Measurements from ENCODE around the gene SMYD2.

The SMYD2 gene, protein sequence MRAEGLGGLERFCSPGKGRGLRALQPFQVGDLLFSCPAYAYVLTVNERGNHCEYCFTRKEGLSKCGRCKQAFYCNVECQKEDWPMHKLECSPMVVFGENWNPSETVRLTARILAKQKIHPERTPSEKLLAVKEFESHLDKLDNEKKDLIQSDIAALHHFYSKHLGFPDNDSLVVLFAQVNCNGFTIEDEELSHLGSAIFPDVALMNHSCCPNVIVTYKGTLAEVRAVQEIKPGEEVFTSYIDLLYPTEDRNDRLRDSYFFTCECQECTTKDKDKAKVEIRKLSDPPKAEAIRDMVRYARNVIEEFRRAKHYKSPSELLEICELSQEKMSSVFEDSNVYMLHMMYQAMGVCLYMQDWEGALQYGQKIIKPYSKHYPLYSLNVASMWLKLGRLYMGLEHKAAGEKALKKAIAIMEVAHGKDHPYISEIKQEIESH

DNA sequence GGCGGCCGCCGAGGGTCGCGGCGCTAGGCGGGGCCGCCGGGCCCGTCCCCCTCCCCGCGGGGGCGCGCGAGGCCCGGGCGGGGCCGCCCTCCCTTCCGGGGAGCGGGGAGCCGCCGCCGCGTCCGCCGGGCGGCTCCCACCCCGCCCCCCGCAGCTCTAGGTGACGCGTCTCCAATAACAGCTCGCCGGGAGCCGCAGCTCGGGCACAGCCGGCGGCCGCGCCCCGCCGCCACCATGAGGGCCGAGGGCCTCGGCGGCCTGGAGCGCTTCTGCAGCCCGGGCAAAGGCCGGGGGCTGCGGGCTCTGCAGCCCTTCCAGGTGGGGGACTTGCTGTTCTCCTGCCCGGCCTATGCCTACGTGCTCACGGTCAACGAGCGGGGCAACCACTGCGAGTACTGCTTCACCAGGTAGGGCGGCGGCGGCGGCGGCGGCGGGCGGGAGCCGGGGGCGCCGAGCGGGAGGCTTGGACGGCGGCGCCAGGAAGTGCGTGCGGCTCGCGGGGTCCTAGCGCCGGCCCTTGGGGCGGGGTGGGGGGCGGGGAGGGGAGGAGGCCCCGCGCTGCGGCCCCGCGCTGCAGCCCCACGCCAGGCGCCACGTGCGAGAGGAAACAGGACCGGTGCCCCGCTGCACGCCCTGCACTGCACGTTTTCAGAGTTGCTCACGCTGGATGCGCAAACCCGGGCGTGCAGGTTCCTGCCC is at the start of gene SMYD2:
Gene SMYD2 (plus strand): TSS at position 139 of the 699 bp plus-strand sequence. CDS start 96 bp downstream, at position 235.
- peak; percentile 75 for DNase-seq (ENCODE audit: low spot score)

DNA sequence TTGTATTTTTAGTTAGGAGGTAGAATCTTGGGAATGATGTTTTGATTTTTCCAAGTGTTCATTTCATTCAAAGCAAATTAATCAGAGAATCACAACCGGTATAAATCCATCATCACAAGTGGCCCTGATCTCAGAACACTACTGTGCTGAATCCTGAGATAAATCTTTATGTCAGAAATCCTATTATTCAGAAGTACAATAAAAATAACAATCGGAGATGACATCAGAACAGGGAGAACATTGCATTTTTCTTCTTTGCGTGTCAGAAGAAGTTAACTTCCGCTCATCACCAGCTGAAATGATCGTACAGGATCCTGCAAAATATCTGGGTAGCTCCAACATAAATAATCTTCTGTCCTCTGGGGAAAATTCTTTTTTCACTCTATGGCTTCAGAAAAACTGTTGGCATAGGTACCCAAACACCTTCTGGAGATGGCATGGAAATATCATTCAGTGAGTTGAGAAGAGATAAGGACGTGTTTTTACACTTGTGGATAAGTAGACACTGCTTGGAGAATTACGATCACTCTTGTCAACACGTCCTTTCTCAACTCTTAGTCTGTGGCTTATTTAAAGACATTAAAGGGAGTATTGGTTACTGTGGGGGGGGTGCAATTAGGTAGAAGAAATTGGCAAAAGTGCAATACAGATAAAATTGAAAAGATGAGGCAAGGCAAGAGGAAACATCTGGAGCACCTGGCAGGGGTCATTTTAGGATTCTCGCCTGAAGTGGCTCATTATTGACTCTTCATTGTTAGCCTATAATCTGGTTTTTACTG is 46.9 kb upstream of the SMYD2 start:
- no peak for DNase-seq (ENCODE audit: low spot score)

DNA sequence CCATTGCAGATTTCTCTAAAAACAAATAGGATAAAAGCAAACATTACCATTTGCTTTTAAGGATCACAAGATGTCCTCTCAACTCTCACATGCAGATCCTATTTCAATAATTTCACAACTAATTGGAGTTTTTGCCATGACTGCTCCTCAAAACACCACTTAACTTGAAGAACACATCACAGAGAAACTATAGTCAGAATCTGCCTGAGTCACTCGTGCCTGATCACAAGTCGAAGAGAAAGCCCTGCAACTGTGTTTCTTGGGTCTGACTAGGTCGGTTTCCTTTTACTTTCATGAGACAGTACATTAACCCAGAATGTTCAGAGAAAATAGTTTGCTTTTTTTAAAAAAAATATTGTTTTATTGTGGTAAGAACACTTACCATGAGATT is 46.3 kb upstream of the SMYD2 start:
- no peak for DNase-seq (ENCODE audit: low spot score)

DNA sequence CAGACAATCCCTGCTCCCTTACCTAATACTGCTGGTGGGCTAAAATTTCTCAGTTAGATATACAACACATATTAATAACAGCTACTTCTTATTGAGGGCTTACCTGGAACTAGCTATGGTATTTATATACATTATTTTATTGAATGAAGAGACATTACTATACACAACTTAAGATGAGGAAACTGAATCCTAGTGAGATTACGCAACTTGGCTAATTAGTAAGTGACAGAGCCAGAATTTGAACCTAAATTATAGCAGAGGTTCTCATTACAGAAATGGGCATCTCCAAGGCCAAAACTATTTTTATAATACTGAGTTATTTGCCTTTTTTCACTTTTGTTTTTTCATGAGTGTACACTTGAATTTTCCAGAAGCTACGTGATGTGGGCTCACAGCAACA is 44.5 kb upstream of the SMYD2 start:
- DNase-seq (ENCODE audit: low spot score) = no peak

DNA sequence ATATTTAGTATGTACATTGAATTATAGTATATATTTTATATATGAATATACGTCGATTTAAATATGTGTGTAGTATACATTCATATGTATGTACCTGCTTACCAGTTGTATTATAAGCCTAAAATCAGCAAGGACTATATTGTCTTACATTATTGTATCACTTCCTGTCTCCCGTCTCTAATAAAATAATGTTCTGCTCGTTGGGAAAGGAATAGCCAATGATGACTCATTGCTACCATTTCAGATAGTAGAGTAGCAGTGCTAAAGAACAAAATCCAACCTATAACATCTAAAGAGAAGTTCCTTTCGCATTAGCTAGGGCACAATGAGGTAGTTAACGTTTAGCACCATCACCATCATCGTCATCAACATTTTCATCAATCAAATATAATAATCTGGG is 39.9 kb upstream of the SMYD2 start:
- no peak for DNase-seq (ENCODE audit: low spot score)

DNA sequence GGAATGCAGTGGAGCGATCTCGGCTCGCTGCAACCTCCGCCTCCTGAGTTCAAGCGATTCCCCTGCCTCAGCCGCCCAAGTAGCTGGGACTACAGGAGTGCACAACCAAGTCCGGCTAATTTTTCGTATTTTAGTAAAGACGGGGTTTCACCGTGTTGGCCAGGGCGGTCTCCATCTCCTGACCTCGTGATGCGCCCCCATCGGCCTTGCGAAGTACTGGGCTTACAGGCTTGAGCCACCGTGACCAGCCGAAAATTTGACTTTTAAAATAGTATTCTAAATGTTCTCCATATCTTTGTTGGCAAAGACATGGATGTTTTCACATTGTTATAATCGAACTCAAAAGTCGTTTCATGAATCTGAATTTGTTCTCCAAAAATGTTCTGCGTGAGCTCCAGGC is 36.7 kb upstream of the SMYD2 start:
- no peak for DNase-seq (ENCODE audit: low spot score)

DNA sequence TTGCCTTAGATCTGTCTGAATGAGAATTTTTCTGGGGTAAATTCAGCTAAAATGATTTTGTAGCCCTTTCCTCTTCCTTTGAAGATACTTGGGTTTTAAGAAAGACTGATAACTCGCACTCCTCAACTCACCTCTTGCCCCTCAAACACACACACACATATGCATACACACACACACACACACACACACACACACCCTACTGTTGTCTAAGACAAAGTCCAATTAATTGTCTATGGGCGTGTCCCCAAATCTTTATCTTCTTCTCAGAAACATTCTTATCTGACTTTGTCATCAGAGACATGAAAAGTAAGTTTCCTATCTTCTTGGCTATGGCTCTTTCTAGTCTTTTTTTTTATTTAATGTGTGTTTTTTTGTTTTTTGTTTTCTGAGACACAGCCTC is 36.1 kb upstream of the SMYD2 start:
- DNase-seq (ENCODE audit: low spot score) = no peak

DNA sequence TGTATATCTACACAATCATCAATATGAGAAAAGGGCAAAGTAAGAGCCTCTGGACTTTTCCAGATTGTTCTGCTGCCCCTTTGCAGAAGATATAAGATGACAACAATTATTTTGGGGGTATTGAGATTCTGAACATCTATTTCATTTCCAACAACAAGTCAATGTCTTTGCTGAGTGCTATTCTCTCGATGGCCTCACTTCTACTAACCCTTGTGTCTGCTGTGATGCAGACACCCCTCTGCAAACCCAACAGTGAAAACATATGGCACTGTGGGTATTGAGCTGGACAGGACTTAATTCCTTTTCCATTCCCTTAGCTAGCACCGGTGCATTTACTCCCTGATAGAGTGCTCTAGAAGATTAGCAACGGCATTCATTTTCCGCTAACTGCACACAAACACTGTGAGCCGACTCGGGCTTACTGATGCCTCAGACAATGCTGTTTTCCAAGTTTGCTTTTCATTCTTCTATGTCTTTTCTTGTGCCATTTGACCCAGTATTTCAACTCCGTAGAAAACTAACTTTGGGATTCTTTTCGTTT is 33.4 kb upstream of the SMYD2 start:
- no peak for DNase-seq (ENCODE audit: low spot score)

DNA sequence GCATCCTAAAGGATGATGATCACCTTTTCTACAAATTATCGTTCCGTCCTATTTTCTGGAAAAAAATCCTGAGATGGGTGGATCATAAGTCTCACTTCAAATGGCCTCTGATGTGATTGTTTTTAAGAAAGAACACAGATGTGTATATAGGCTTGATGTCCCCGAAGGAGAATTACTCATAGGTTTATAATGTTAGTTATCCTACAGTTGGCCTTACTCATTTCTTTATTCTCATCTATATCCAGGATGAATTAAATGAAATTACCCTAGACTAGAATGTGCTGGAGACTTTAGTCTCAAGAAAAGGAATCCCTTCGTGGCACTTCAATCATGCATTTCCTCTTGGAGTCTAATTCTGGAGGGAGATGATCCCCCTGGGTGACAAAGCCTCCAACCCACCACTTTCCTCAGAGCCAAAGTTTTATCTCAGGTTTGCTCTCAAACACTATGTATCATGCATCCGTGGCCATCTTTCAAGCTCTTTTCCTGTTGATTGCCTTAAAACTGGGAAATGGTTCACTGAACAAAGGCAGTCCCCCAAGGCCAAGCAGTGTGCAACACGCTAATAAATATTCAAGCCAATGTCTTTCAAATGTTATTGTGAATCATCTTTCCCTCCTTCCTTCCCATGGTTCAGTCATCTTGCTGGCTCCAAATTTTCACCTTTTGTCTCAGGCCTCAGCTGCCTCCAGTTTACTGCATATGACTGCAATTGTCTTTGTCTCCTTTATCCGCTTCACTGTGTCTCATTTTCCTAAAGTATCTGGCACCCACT is 32.5 kb upstream of the SMYD2 start:
- DNase-seq (ENCODE audit: low spot score) = no peak

DNA sequence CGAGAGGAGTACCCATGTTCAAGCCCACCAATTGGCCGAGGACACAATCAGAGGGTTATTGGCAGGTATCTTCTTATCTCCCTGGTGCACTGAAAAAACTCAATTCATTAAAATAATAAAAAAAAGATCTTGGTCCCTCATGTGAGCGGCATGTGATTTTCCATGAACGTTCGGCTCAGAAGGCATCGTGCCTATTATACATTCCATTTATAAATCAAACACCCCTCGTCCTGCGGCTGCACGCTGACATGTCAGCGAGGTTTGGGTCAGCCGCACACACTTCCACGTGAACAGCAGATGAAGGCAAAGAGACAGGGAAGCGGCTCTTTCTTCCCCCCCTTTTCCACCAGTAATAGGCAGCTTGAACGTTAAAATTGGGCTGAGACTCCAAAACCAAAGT is 31.3 kb upstream of the SMYD2 start:
- no peak for DNase-seq (ENCODE audit: low spot score)

DNA sequence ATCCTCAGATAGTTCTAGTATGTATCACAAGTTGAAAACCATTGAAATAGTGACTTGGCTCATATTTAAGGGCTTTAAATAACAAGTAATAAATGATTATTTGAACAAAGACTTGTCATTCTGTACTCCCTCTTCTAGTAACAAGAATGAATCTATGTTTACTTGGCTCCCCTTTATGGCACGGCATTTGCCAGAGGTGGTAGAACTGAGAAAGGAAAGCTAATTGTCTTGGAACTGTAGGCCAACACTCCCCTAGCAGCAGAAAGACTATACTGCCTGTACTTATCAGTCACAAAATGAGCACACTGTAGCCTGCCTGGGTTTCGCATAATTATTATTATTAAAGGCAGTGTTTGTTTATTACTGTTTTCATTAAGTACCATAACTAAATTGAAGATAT is 29.6 kb upstream of the SMYD2 start:
- DNase-seq (ENCODE audit: low spot score) = no peak

DNA sequence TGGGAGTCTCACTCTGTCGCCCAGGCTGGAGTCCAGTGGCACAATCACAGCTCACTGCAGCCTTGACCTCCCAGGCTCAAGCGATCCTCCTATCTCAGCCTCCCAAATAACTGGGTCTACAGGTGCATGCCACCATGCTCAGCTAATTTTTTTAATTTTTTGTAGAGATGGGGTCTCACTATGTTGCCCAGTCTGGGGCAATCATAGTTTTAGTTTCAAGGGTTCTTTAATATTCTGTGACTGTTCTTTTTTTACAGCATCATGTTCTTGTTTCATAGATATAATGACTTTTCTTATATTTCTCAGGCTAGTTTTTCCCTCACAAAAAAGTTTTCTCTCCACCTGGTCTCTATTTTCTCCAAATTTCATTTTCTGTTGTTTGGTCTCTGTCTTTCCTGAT is 25.4 kb upstream of the SMYD2 start:
- DNase-seq (ENCODE audit: low spot score) = no peak

DNA sequence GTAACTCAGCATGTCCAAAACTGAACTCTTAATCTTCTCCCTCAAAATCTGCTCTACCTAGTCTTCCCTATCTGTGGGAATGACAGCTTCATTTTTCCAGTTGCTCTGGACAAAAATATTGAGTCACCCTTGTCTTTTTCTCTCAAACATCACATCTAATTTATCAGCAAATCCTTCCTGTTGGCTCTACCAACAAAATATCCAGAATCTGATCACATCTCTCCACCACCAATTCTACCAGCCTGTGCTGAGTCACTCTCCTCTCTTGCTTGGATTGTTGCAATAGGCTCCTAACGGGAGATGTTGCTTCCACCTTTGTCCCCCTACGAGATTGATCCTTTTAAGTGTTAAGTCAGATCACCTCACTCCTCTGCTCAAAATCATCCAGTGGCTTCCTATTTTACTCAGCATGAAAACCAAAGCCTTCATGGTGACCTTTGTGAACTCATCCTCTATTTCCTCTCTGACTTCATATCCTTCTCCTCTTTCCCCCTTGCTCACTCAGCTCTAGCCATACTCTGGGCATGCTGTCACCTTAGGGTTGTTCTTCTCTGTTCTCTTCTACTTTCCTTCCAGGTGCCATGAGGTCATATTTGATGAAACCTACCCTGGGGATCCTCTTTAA is 21.5 kb upstream of the SMYD2 start:
- no peak for DNase-seq (ENCODE audit: low spot score)

DNA sequence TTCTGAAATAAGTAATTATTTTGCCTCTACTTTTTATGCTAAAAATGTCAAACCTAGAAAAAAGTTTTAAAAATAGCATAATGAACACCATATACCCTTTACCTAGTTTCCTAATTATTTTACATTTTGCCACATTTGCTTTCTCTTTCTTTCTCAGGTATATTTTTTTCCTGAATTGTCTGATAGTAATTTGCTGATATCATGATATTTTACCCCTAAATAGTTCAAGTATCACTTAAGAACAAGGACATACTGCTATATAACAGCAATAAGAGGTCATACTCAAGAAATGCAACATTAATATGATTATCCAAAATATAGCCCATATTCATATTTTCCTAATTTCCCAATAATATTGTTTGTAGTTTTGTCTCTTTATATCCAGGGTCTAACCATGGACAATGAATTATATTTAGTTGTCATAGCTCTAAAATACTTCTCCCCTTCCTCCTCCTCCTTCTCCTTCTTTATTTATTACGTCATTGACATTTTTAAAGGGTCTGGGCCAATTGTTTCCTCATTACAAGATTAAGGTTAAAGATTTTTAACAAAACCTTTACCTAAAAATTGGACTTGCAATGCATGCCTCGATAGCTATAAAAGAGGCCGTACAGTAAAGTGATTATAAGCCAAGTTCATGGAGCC is 20.3 kb upstream of the SMYD2 start:
- no peak for DNase-seq (ENCODE audit: low spot score)

DNA sequence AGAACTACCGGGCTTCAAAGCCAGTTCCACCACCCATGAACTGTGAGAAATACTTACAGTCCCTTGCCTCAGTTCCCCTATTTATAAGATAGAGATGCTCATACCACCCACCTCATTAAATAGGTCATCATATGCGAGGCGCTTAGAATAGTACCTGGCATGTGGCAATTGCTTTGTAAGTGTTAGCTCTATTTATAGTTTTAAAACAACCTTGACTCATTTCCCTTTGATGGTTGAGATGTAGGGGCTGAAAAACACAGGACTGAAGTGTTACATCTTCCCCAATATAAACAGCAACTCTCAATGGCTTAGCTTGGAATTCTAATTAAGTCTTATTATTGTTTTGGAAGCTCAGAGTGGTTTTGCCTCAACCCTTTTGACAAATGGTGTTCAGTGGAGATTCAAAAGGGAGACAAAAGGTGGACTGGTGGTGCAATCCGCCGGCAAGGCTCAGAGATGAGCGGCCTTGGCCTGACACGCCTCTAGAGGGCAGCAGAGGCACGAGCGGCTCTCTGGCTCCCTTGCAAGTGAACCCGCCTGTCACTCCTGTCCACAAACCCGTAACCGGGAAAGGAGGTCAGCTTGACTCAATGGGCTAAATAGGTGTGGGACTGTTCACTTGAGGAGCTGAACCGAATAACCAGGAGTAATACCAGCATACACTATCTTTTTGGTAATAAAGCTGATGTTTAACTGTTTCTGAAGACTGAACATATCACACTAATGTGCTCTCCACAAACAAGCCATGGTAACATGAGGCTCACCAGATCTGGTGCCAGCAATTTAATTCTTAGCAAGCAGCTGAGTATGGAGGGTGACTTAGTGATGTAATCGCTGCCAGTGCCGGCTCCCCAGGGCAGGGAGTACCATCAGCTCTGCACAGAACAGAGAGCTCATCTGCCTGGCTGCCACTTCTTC is 19.5 kb upstream of the SMYD2 start:
- peak; percentile 84 for DNase-seq (ENCODE audit: low spot score)

DNA sequence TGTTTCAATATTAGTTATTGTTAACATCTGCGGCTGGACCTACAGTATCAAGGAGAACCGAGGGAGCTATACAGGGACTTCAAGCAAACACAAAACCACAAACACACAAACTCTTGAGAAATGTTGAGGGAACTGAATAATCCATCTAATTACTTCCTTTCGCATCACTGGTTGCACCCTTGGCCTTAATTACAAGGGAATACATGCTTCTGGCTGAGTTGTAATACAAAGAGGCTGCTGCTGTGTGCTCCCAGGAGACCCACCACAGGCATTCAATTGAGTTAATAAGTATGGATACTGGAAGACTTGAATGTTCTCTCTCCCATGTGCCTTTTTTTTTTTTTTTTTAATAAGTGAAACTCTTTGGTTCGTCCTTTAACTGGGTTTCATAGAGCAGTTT is 16.8 kb upstream of the SMYD2 start:
- DNase-seq (ENCODE audit: low spot score) = no peak

DNA sequence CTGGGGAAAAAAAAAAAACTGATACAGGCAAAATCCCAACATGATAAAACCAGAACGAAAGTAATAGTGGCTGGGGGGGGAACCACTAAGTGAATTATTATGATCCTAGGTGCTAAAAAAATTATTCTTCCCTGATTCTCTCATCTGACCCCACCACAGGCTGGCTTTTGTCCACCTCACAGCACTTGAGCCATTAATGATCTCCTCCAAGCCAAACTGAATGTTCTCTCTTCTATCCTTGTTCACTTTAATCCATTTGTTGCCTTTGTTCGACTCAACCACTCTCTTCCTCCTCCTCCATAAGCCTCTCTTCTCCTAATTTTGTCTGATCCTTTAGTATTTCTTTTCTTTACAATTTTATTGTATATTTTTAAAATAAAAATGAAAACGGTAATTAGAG is 16.0 kb upstream of the SMYD2 start:
- DNase-seq (ENCODE audit: low spot score) = no peak

DNA sequence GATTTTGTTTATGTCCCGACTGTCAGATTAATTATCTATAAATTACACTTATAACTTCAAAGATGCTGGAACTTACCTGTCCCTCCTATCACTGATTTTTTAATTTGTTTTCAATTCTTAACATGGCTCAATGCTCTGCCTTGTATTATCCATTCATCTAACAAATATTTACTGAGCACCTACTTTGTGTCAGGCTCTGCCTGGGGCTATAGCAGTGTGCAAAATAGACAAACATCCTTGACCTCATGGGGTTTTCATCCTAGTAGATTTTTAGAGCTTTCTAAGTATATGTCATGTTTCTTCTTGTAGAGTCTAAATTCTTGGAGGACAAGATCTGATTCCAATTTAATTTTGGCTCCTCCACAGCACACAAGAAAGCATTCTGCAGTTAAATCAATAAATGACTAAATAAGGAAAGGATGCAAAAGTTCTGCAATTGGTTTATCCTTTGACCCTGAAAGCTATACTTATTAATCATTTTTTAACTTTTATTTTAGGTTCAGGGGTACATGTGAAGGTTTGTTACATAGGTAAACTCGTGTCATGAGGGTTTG is 10.8 kb upstream of the SMYD2 start:
- no peak for DNase-seq (ENCODE audit: low spot score)

DNA sequence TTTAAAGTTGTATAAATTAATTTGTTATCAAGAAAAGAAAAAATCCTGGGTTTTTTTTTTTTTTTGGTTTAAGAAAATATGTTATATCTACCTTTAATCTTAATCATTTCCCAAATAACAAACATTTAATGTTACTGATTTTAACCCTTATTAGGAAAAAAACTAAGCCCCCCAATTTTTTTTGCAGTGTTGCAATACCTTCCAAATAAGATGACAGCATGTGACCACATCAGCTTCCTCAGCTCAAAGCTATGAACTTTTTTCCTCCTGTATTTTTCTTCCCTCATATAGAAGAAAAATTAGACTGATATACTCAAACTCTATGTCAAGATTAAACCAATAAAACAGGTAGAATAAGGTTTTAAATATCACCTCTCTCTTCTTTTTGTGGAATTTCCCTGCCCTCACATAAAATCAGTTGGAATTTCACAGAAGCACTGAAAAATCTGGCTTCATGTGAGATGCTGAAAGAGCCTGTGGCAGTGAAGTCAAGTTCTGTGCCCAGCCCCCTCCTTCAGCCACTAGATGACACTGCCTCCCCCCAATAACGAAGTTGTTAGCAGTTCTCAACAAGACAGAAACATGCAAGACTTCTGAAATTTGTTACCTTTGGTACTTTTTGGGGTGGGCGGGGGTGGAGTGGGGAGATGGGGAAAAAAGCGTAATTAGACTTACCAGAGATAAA is 9.6 kb upstream of the SMYD2 start:
- no peak for DNase-seq (ENCODE audit: low spot score)

All from LoVo (cell line).